22Rv1 (cell line): ENCODE data around the gene ZKSCAN8.

Source experiments
- CTCF ChIP-seq: fragments of 450-650 bp; IDR thresholded peaks from 2 replicates; pipeline ENCODE4 v1.5.1; 2017; ENCODE audit warnings: mild to moderate bottlenecking
- ZFX ChIP-seq: fragments of 450-650 bp; IDR thresholded peaks from 2 replicates; pipeline ENCODE4 v1.6.1; 2017; ENCODE audit warnings: antibody characterized with exemption, borderline replicate concordance

GRCh38 chr6:28203201-28203600 is 61.5 kb downstream of the ZKSCAN8 start:
- TF ChIP-seq CTCF (no peak), ZFX (no peak)
